Stimulated activated CD8-positive, alpha-beta memory T cell treated with anti-CD3 and anti-CD28 coated beads, Interleukin-2, amount 100 ng/mL, for 48 hours (primary cell): ENCODE measurements around the gene GGN.
"Not testable (repeated sequence)": the region's sequence is repeated elsewhere in the genome, so short reads cannot be mapped to it uniquely, and the experiment has no call there.

Source experiments
- DNase-seq, 2 donors: peaks; one replicate each; pipeline ENCODE4 v3.0.0-alpha.2; 2020; ENCODE audit warnings: low read depth in 2 of 2

GGN gene

DNA sequence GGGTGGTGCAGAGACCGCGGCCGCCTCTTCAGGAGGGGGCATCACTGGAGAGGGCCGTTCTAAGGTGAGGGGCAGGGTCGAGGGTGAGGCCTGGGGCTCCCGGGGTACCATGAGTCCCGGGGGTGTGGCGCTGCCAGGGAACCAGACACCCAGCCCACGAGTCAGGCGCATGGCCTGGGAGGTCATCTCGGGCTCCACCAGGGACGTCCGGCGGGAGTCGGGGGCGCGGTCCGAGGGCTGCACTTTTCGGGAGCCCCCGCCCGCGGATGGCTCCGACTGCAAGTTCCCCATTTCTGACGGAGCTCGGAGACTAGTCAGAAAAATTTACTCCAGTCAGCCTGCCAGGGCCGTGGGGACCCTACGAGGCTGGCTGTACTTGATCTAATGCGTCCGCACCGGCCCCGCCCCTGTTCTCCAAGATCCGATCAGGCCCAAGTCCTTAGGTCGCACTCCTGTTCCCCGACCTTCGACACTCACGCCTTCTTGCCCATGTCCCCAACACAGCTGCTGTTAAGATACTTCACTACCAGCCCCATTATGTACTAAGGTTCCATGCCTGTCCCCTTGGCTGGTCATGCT, 774 bp downstream of the GGN start:
- no peak for DNase-seq

DNA sequence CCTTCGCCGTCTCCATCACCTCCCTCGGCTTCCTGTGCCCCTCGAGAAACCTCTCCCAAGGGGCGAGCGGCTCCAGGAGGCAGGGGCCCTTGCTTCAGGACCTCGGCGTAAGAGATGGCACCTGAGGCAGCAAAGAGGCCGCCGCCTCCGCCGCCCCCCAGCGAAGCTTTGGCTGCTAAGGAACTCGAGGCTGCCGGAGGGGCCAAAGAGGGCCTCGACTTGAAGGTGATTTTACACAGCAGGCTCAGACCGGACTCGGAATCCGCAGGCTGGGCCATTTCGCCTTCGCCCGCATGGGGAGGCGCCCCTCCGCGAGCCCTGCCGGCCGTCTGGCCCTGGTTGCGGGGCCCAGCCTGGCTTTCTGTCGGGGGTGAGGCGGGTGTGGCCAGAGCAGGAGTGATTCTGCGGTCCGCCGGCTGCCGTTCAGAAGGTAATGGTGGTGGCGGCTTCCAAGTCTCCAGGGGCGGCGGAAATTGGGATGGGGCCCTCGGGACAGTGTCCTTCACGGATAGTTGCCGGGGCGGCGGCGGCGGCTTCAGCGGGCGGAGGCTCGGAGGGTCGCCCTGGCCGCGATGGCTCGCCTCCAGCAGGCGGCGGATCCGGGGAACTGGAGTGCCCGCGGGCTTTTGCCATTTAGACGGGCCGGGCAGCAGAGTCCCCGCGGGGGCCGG, 1.4 kb downstream of the GGN start:
- DNase-seq, result no peak

DNA sequence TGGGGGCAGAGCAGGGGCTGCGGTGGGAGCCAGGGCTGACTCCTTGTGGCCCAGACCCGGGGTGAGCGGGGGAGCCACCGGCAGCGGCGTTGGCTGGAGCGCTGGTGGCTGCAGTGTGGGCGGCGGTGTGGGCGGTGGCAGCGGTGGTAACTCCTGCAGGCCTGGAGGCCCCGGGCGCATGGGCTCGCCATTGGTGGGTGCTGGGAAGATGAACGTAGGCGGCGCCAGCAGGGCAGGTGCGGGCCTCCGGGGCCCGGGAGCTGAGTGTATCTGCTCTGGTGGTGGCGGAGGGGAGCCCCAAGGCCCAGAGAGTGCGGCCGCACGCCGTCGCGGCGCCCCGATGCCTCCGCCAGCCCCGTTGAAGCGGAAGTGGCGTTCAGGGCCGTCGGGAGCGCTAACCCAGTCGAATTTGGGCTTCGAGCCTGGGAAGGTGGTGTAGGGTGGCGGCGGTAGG, 2.0 kb downstream of the GGN start:
- DNase-seq, result no peak

- no peak for DNase-seq
These were observed 2.6 kb downstream of the GGN start for GRCh38 chr19:38385057-38385803.

- no peak for DNase-seq
These were observed 3.4 kb downstream of the GGN start for GRCh38 chr19:38384209-38385027.

DNA sequence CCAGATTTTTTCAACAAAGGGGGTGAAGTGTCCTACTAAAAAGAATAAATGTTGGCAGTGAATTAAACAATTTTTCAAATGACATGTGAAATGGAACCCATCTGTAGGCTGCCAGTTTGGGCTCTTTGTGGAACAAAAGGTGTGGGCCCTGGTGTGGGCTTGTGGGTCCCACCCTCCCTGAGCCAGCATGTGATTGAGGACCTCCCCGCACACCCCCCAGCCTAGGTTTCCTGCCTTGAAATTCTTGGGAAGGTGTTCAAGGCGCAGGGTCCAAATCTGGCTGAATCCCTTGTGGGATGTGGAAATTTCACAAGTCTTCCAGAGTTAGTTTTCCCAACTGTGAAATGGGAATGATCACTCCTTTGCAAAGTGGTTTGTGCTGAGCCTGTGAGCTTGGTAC, 4.1 kb downstream of the GGN start:
- DNase-seq, result no peak

GRCh38 chr19:38383184-38383583, 4.7 kb downstream of the GGN start:
- DNase-seq, result no peak

- no peak for DNase-seq
These were observed 6.7 kb downstream of the GGN start for GRCh38 chr19:38381138-38381537.

GRCh38 chr19:38378866-38379265, 9.0 kb downstream of the GGN start:
- DNase-seq, result no peak

DNA sequence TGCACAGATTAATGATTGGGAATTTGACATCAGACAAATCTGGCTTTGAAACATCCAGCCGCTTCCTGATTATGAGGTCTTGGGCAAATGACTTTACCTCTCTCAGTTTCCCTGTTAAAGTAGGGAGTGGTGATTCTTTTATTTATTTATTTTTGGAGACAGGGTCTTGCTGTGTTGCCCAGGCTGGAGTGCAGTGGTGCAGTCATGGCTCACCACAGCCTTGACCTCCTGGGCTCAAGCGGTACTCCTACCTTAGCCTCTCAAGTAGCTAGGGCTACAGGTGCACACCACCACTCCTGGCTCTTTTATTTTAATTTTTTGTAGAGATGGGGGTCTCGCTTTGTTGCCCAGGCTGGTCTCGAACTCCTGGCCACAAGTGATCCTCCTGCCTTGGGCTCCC, 10.8 kb downstream of the GGN start:
- no peak for DNase-seq

DNA sequence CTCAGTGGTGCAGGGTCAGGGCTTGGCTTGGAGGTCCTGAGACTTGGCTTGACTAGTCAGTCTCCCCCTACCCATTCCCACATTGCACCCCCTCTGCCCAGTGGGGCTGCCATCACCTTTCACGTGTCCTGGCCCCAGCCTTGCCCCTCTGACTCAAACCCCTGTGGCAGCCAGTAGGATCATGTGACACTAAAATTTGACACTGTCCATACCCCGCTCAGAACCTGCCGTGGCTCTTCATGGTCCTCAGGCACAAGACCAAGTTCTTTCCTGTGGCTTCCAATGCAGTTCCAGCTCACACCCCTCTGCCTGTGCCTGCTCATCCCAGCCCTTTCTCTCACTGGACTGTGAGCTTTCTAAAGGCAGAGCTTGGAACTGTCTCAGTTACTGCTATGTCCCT, 11.3 kb downstream of the GGN start:
- DNase-seq, result no peak

GRCh38 chr19:38375748-38376147, 12.1 kb downstream of the GGN start:
- no peak for DNase-seq

GRCh38 chr19:38375098-38375493, 12.7 kb downstream of the GGN start:
- DNase-seq, result no peak

DNA sequence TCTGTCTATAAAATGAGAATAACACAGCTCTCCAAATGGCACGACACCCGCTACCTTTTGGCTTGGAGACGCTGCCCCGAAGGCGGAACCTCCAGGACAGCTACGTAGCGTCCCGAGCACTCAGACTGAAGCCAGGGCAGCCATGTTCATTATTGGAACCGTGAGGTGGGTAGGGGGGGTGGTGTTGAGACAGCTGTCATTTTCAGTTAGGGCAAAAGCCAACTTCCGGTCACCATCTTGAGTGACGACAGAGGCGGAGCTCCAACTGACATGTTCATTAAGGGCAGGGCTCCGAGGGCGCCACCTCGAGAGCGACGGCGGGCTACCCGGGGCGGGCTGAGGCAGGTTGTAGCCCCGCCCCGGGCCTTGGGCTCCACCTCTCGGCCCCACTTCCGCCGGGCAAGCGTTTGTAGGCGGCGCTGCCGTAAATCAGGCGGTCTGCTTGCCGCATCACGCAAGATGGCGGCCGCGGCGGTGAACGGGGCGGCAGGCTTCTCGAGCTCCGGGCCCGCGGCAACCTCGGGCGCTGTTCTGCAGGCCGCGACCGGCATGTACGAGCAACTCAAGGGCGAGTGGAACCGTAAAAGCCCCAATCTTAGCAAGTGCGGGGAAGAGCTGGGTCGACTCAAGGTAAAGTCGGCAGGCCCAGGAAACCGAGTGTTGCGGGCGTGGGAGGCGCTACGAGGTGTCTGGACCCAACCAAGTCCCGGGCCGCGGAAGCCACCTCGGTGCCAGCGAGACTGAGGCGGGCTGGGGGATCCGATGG, 13.3 kb downstream of the GGN start, which contains the start of gene PSMD8:
Gene PSMD8, plus strand, starts transcription at position 240 of the 766 bp plus-strand sequence. Its CDS starts 31 bp downstream, at position 271.
- DNase-seq, result peak; percentile 96

DNA sequence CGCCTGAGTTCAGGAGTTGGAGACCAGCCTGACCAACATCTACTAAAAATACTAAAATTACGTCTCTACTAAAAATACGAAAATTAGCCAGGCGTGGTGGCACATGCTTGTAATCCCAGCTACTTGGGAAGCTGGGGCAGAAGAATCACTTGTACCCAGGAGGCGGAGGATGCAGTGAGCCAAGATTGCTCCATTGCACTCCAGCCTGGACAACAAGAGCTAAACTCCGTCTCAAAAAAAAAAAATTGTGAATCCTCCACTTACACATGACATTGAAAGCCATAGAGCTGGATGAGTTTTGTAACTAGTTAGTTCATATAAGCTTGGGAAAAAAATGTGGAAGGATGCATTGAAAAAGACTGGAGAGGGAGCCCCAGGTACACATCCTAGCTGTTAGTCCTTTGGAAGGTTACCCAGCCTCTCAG, 13.9 kb downstream of the GGN start:
- DNase-seq, result no peak

DNA sequence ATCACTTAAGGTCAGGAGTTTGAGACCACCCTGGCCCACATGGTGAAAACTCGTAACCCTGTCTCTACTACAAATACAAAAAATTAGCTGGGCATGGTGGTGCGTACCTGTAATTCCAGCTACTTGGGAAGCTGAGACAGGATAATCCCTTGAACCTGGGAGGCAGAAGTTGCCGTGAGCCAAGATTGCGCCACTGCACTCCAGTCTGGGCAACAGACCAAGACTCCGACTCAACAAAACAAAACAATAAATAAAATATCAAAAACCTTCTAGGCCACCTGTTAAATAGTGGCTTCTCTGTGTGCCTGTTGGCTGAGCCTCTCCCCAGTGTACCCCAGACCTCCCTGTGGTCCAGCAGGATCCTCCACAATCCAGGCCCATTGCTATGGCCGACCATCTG, 16.8 kb downstream of the GGN start:
- DNase-seq, result no peak

DNA sequence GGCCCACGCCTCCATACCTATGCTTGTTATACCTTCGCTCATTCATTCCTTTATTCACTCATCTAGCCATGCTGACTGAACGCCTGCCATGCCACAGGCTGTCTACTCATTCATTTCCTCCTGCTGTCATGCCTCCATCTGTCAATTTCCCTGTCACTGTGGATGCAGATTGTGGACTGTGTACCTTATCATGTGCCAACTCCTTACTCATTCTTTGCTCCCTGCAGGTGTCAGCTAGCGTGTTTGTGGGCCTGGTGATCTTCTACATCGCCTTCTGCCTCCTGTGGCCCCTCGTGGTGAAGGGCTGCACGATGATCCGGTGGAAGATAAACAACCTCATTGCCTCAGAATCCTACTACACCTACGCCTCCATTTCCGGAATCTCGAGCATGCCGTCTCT, 17.5 kb downstream of the GGN start:
- DNase-seq, result no peak

DNA sequence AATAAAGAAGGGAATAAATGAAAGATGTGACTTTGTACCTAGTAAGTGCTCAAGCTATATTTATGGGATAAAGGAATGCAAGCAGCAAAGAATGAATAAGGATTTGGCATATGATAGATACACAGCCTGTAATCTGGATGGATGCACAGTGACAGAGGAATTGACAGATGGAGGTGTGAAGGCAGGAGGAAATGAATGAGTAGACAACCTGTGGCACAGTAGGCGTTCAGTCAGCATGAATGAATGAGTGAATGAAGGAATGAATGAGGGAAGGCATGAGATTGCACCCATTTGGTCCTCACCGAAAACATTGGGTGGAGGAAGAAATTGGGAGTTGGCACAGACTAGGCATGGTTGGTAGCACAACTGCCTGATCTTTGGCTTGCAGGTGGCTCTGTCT, 18.2 kb downstream of the GGN start:
- DNase-seq, result no peak

DNA sequence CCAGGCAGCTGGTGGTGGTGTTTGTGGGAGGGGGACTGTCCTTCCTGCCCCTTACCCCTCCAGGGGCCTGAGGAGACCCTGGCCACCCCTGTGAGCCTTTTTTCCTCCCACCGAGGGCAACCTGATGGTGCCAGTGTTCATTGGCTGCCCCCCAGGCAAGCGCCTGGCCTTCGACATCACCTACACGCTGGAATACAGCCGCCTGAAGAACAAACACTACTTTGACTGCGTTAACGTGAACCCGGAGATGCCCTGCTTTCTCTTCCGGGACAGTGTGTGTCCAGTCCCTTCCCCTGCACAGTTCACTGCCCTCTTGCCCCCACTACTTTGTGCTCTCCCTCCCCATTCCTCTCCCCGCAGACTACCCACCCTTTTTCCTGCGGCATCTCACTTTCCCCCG, 20.8 kb downstream of the GGN start:
- no peak for DNase-seq

GRCh38 chr19:38362946-38363688, 24.7 kb downstream of the GGN start:
- DNase-seq, result not testable (repeated sequence)
